ENCODE results near the gene SUCLG2.
"Not testable (repeated sequence)": the region's sequence is repeated elsewhere in the genome, so short reads cannot be mapped to it uniquely, and the experiment has no call there.

Gene SUCLG2

GRCh38 chr3:67584608-67585007 is 69.8 kb downstream of the SUCLG2 start:
- H3K9me3 ChIP-seq (ENCODE audit: low read length); H3K36me3 ChIP-seq (ENCODE audit: insufficient read depth, low read length); H3K9ac ChIP-seq (ENCODE audit: low read length); H3K4me3 ChIP-seq (ENCODE audit: low read depth in 1 of 2, low read length in 2 of 2); H3K27me3 ChIP-seq (ENCODE audit: control insufficient read depth in 1 of 2, insufficient read depth in 2 of 2, low read length in 2 of 2); H3K27ac ChIP-seq (ENCODE audit: low read depth, low read length): not testable (repeated sequence)
- H3K4me1 ChIP-seq (ENCODE audit: insufficient read depth, low read length), result peaks cover 16% of the 10 kb centered on the region

DNA sequence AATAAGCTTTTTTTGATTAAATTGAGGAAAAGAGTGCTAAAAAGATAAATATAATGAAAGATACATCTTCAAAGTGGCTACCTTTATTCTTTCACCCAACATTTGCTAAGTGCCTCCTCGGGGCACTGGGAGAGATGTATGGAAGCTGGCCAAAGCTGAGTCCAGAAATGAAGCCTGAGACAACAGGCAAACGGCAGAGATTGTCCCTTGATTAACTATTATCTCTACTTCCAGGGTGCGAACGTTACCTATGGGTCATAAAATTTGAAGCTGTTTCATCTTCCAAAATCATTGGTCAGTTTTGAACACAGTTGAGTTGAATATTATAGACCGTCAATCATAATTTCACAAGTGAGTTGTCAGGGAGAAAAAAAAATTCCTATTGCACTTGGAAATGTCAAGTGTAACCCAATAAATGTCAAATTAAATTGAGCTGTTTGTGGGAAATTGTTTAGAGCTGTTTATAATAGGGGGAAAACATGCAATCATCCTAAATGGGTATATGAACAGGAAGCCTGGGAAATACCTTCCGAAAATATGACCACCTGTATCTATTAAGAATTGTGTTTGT is 73.9 kb downstream of the SUCLG2 start:
- H3K27ac ChIP-seq (ENCODE audit: low read depth, low read length), result no peak overlapping the region
- no peak overlapping the region for H3K9ac ChIP-seq (ENCODE audit: low read length)
- H3K4me3 ChIP-seq (ENCODE audit: low read depth in 1 of 2, low read length in 2 of 2), result no peak overlapping the region
- no peaks in the 10 kb centered on the region for H3K4me1 ChIP-seq (ENCODE audit: insufficient read depth, low read length)
- no peaks in the 10 kb centered on the region for H3K27me3 ChIP-seq (ENCODE audit: control insufficient read depth in 1 of 2, insufficient read depth in 2 of 2, low read length in 2 of 2)
- no peaks in the 10 kb centered on the region for H3K9me3 ChIP-seq (ENCODE audit: low read length)
- H3K36me3 ChIP-seq (ENCODE audit: insufficient read depth, low read length), result no peaks in the 10 kb centered on the region

DNA sequence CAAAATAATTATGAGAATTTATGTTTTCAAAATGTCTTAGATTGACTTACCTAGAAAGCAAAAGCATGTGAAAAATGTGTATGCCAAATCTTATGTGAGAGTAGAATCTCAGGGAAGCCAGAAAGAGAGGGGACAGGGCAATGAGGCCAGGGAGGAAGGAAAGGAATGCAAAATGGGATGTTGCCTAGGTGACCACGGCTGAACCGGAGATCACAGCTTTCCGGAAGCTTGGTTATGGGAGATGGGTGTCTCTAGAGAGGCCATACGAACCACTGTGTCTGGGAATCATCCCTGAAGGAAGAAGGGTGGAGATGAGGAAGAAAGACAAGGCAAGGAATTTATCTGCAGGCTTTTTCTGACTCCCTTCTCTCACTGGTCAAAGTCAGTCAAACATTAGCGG is 76.0 kb downstream of the SUCLG2 start:
- Histone ChIP-seq H3K36me3 (ENCODE audit: insufficient read depth, low read length) (no peaks in the 10 kb centered on the region), H3K4me1 (ENCODE audit: insufficient read depth, low read length) (no peaks in the 10 kb centered on the region), H3K4me3 (ENCODE audit: low read depth in 1 of 2, low read length in 2 of 2) (no peak overlapping the region), H3K9me3 (ENCODE audit: low read length) (no peaks in the 10 kb centered on the region), H3K27me3 (ENCODE audit: control insufficient read depth in 1 of 2, insufficient read depth in 2 of 2, low read length in 2 of 2) (no peaks in the 10 kb centered on the region), H3K27ac (ENCODE audit: low read depth, low read length) (no peak overlapping the region), H3K9ac (ENCODE audit: low read length) (no peak overlapping the region)

- no peaks in the 10 kb centered on the region for H3K36me3 ChIP-seq (ENCODE audit: insufficient read depth, low read length)
- peaks cover under 1% of the 10 kb centered on the region for H3K4me1 ChIP-seq (ENCODE audit: insufficient read depth, low read length)
- H3K4me3 ChIP-seq (ENCODE audit: low read depth in 1 of 2, low read length in 2 of 2), result no peak overlapping the region
- H3K27me3 ChIP-seq (ENCODE audit: control insufficient read depth in 1 of 2, insufficient read depth in 2 of 2, low read length in 2 of 2), result no peaks in the 10 kb centered on the region
- no peak overlapping the region for H3K9ac ChIP-seq (ENCODE audit: low read length)
- H3K27ac ChIP-seq (ENCODE audit: low read depth, low read length), result no peak overlapping the region
- H3K9me3 ChIP-seq (ENCODE audit: low read length), result no peaks in the 10 kb centered on the region
Observed at GRCh38 chr3:67576441-67576840, 78.0 kb downstream of the SUCLG2 start.

DNA sequence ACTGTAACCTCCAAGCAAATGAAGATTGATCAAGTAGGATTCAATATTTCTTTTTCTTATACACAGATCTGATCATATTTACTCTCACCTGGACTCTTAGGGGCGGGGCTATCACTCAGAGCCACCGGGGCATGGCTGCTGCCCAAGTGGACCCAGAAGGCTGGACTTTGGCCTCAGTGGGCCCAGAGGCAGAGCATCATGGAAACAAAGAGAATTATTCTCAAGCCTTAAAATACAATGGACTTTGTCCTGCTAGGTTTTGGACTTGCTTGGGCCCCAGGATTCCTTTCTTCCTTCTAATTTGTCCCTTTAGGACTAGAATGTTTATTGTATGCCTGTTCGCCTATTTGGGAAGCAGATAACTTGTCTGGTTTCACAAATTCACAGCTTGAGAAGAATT is 85.1 kb downstream of the SUCLG2 start:
- no peak overlapping the region for H3K9ac ChIP-seq (ENCODE audit: low read length)
- peaks cover 5% of the 10 kb centered on the region for H3K4me1 ChIP-seq (ENCODE audit: insufficient read depth, low read length)
- H3K27me3 ChIP-seq (ENCODE audit: control insufficient read depth in 1 of 2, insufficient read depth in 2 of 2, low read length in 2 of 2), result no peaks in the 10 kb centered on the region
- H3K36me3 ChIP-seq (ENCODE audit: insufficient read depth, low read length), result no peaks in the 10 kb centered on the region
- H3K4me3 ChIP-seq (ENCODE audit: low read depth in 1 of 2, low read length in 2 of 2), result no peak overlapping the region
- no peaks in the 10 kb centered on the region for H3K9me3 ChIP-seq (ENCODE audit: low read length)
- no peak overlapping the region for H3K27ac ChIP-seq (ENCODE audit: low read depth, low read length)

GRCh38 chr3:67567893-67568292 is 86.5 kb downstream of the SUCLG2 start:
- H3K4me3 ChIP-seq (ENCODE audit: low read depth in 1 of 2, low read length in 2 of 2), result no peak overlapping the region
- H3K27me3 ChIP-seq (ENCODE audit: control insufficient read depth in 1 of 2, insufficient read depth in 2 of 2, low read length in 2 of 2), result no peaks in the 10 kb centered on the region
- H3K36me3 ChIP-seq (ENCODE audit: insufficient read depth, low read length), result no peaks in the 10 kb centered on the region
- H3K9ac ChIP-seq (ENCODE audit: low read length), result no peak overlapping the region
- H3K9me3 ChIP-seq (ENCODE audit: low read length), result no peaks in the 10 kb centered on the region
- no peak overlapping the region for H3K27ac ChIP-seq (ENCODE audit: low read depth, low read length)
- H3K4me1 ChIP-seq (ENCODE audit: insufficient read depth, low read length), result peaks cover 5% of the 10 kb centered on the region

- no peaks in the 10 kb centered on the region for H3K36me3 ChIP-seq (ENCODE audit: insufficient read depth, low read length)
- H3K9me3 ChIP-seq (ENCODE audit: low read length), result no peaks in the 10 kb centered on the region
- no peaks in the 10 kb centered on the region for H3K4me1 ChIP-seq (ENCODE audit: insufficient read depth, low read length)
- H3K4me3 ChIP-seq (ENCODE audit: low read depth in 1 of 2, low read length in 2 of 2), result no peak overlapping the region
- H3K27me3 ChIP-seq (ENCODE audit: control insufficient read depth in 1 of 2, insufficient read depth in 2 of 2, low read length in 2 of 2), result no peaks in the 10 kb centered on the region
- no peak overlapping the region for H3K27ac ChIP-seq (ENCODE audit: low read depth, low read length)
- H3K9ac ChIP-seq (ENCODE audit: low read length), result no peak overlapping the region
Observed at GRCh38 chr3:67564973-67565372, 89.4 kb downstream of the SUCLG2 start.

GRCh38 chr3:67564008-67564407 is 90.4 kb downstream of the SUCLG2 start:
- Histone ChIP-seq H3K9ac (ENCODE audit: low read length) (no peak overlapping the region), H3K9me3 (ENCODE audit: low read length) (no peaks in the 10 kb centered on the region), H3K27ac (ENCODE audit: low read depth, low read length) (no peak overlapping the region), H3K4me1 (ENCODE audit: insufficient read depth, low read length) (no peaks in the 10 kb centered on the region), H3K27me3 (ENCODE audit: control insufficient read depth in 1 of 2, insufficient read depth in 2 of 2, low read length in 2 of 2) (no peaks in the 10 kb centered on the region), H3K4me3 (ENCODE audit: low read depth in 1 of 2, low read length in 2 of 2) (no peak overlapping the region), H3K36me3 (ENCODE audit: insufficient read depth, low read length) (no peaks in the 10 kb centered on the region)

DNA sequence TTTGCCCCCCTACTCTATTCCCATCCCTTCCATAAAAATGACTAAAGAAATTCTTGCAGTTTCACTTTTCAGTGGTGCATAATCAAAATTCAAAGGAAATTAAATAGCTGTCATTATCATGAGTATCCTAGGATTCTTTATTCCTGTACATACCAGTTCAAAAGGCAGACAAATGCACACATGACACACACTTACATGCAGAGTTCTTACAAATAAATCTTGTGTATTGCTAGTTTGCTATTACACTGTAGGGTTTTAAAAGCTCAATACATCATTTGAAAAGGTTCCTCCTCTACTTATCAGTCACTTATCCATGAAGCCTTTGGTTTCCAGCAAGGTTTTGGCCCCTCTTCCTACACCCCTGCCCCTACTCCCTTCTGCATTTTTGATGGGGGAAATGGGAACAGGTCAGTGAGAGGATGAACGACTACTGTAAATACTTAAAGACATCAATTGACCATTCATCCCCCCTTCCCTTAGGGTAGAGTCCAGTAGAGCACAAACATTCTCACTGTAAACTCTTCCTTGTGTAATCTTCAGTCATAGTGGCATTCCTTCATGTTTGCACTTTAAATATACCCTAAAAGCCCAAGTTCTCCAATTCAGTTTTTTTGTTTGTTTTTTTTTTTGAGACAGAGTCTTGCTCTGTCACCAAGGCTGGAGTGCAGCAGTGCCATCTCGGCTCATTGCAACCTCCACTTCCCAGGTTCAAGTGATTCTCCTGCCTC is 92.6 kb downstream of the SUCLG2 start:
- Histone ChIP-seq H3K9ac (ENCODE audit: low read length) (no peak overlapping the region), H3K4me3 (ENCODE audit: low read depth in 1 of 2, low read length in 2 of 2) (no peak overlapping the region), H3K27me3 (ENCODE audit: control insufficient read depth in 1 of 2, insufficient read depth in 2 of 2, low read length in 2 of 2) (no peaks in the 10 kb centered on the region), H3K4me1 (ENCODE audit: insufficient read depth, low read length) (no peaks in the 10 kb centered on the region), H3K9me3 (ENCODE audit: low read length) (no peaks in the 10 kb centered on the region), H3K27ac (ENCODE audit: low read depth, low read length) (no peak overlapping the region), H3K36me3 (ENCODE audit: insufficient read depth, low read length) (no peaks in the 10 kb centered on the region)

DNA sequence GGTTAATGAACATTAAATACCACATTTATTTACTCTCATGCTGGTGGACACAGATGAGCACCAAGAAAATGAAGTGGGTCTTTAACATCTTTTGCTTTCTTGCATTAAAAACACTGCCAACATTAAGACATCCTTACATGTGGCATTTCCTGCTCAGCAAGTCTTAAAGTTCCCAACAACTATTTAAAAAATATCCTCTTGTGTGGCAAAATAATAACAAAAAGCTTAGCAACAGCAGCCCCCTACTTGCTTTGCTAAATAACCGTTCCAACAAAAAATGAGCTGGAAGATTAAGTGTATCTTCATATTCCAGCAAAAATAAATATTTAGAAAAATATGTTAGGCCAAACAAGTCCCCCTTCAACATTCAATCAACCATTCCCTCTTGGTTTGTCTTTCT is 93.1 kb downstream of the SUCLG2 start:
- Histone ChIP-seq H3K36me3 (ENCODE audit: insufficient read depth, low read length) (no peaks in the 10 kb centered on the region), H3K27ac (ENCODE audit: low read depth, low read length) (no peak overlapping the region), H3K9ac (ENCODE audit: low read length) (no peak overlapping the region), H3K27me3 (ENCODE audit: control insufficient read depth in 1 of 2, insufficient read depth in 2 of 2, low read length in 2 of 2) (no peaks in the 10 kb centered on the region), H3K9me3 (ENCODE audit: low read length) (no peaks in the 10 kb centered on the region), H3K4me1 (ENCODE audit: insufficient read depth, low read length) (no peaks in the 10 kb centered on the region), H3K4me3 (ENCODE audit: low read depth in 1 of 2, low read length in 2 of 2) (no peak overlapping the region)

GRCh38 chr3:67559029-67559605 is 95.3 kb downstream of the SUCLG2 start:
- Histone ChIP-seq H3K27me3 (ENCODE audit: control insufficient read depth in 1 of 2, insufficient read depth in 2 of 2, low read length in 2 of 2) (no peaks in the 10 kb centered on the region), H3K9me3 (ENCODE audit: low read length) (no peaks in the 10 kb centered on the region), H3K4me1 (ENCODE audit: insufficient read depth, low read length) (no peaks in the 10 kb centered on the region), H3K36me3 (ENCODE audit: insufficient read depth, low read length) (no peaks in the 10 kb centered on the region), H3K4me3 (ENCODE audit: low read depth in 1 of 2, low read length in 2 of 2) (no peak overlapping the region), H3K9ac (ENCODE audit: low read length) (no peak overlapping the region), H3K27ac (ENCODE audit: low read depth, low read length) (no peak overlapping the region)

GRCh38 chr3:67558426-67558825 is 96.0 kb downstream of the SUCLG2 start:
- Histone ChIP-seq H3K27ac (ENCODE audit: low read depth, low read length) (no peak overlapping the region), H3K4me3 (ENCODE audit: low read depth in 1 of 2, low read length in 2 of 2) (no peak overlapping the region), H3K9me3 (ENCODE audit: low read length) (no peaks in the 10 kb centered on the region), H3K4me1 (ENCODE audit: insufficient read depth, low read length) (no peaks in the 10 kb centered on the region), H3K9ac (ENCODE audit: low read length) (no peak overlapping the region), H3K36me3 (ENCODE audit: insufficient read depth, low read length) (no peaks in the 10 kb centered on the region), H3K27me3 (ENCODE audit: control insufficient read depth in 1 of 2, insufficient read depth in 2 of 2, low read length in 2 of 2) (no peaks in the 10 kb centered on the region)

All from muscle layer of colon (tissue), 2 donors.